GM18505 (cell line): ENCODE measurements around the gene RNF121.
A peak's percentile ranks its signal among the peaks of the same experiment; 100 is the strongest.

Source experiments
- ATAC-seq: cut with Tn5 transposase; IDR thresholded peaks from one replicate; pipeline ENCODE4 v1.9.1; 2021; ENCODE audit not compliant: unreplicated experiment
- POLR2A ChIP-seq: IDR thresholded peaks from 4 replicates; pipeline ENCODE4 v1.6.1; 2011; ENCODE audit warnings: borderline replicate concordance; ENCODE audit not compliant: insufficient read depth, insufficient read length; ENCODE audit errors: extremely low read depth

Gene RNF121

GRCh38 chr11:71948314-71949027 is 19.6 kb downstream of the RNF121 start:
- TF ChIP-seq POLR2A, result no peak
- no peak for ATAC-seq

DNA sequence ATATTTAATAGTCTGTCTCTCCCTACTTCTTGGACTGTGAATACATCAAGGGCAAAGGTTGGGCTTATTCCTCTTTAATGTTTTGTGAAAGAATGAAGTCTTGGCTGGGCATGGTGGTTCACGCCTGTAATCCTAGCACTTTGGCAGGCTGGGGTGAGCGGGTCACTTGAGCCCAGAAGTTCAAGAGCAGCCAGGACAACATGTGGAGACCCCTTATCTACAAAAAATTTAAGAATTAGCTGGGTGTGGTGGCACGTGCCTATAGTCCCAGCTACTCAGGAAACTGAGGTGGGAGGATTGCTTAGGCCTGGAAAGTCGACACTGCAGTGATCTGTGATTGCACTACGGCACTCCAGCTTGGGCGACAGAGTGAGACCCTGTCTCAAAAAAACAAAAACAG is 20.2 kb downstream of the RNF121 start:
- TF ChIP-seq POLR2A, result no peak
- no peak for ATAC-seq

DNA sequence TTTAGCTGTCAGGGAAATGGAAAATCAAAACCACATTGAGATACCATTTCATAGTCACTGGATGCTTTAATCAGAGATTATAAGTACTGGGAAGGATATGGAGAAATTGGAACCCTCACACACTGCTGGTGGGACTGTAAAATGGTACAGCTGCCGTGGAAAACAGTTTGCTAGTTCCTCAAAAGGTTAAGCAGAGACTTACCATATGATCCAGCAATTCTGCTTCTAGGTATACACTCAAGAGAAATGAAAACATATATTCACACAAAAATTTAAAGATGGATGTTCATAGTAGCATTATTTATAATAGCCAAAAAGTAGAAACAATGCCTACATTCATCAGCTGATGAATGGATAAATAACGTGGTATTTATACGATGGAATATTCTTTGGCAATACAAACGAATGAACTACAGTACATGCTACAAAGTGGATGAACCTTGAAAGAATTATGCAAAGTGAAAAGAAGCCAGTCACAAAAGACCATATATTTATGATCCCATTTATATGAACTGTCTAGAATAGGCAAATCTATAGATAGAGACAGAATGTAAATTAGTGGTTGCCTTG is 23.0 kb downstream of the RNF121 start:
- TF ChIP-seq POLR2A, result no peak
- ATAC-seq, result no peak

DNA sequence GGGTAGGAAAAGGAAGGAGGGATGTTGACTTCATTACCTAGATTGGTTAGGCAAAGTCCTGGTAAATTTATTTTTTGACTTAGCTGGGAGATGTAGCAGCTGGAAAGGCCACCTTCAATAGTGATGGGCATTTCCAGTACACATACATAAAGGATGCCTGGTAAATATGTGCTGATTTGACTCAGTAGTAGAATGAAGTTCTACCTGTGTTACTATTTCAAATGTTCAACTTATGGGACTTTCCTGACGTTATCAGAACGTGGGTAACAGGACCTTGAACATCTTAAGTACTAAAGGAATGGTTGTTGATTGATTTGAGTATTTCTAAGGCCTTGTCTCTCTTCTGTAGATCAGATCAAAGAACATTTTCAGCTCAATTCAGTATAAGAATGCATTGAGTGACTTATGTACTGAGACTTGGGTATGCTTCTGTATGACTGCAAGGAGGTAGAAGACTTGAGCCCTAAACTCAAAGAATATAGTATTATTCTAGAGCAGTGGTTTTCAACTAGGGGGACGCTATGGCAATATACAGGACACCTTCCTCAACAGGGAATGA is 27.1 kb downstream of the RNF121 start:
- no peak for TF ChIP-seq POLR2A
- ATAC-seq, result no peak

DNA sequence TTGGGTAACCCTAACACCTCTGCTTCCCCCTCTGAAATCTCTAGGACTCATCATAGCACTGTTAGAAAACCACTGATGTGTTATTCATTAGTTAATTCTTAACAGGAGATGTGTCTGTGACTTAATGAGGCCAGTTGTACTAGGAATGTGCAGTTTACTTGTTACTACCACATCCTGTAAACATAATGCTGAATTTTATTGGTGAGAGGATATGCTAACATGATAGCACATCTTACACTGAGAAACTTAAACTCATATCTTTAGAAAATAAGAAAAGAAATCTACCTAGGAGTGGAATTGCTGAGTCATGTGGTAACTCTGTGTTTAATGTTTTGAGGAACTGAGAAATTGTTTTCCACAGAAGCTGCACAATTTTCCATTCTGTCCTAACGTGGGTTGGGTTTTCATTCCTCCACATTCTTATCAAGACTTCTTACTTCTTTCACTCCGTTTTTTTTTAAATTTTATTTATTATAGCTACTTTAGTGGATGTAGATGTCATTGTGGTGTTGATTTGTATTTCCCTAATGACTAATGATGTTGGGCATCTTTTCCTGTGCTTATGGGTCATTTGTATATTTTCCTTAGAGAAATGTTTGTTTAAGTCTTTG is 33.7 kb downstream of the RNF121 start:
- no peak for ATAC-seq
- no peak for TF ChIP-seq POLR2A

DNA sequence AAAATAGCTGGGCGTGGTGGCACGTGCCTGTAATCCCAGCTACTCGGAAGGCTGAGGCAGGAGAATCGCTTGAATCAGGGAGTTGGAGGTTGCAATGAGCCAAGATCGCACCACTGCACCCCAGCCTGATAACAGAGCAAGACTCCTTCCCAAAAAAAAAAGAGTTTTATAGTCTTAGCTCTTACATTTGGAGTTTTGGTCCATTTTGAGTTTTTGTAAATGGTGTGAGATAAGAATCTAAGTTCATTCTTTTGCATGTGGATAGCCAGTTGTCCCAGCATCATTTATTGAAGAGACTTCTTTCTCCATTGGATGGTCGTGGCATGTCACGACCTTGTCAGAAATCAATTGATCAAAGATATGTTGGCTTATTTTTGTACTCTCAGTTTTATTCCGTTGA is 34.6 kb downstream of the RNF121 start:
- ATAC-seq, result no peak
- TF ChIP-seq POLR2A, result no peak

DNA sequence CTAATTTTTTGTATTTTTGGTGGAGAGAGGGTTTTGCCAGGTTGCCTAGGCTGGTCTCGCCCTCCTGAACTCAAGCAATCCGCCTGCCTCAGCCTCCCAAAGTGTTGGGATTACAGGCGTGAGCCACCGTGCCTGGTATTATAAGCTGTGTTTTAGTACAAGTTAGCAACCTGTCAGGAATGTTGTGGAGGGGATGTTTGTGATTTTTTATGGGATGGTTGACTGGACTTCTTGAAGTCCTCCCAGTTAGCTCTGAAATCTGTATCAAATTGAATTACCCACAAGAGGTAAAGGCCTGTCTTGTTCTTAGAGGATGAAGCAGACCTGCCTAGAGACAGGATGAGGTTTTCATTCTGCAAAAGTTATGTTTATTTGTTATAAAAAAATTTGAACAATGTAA is 35.8 kb downstream of the RNF121 start:
- no peak for TF ChIP-seq POLR2A
- ATAC-seq, result no peak

GRCh38 chr11:71971680-71972079 is 42.8 kb downstream of the RNF121 start:
- TF ChIP-seq POLR2A, result no peak
- ATAC-seq, result no peak

DNA sequence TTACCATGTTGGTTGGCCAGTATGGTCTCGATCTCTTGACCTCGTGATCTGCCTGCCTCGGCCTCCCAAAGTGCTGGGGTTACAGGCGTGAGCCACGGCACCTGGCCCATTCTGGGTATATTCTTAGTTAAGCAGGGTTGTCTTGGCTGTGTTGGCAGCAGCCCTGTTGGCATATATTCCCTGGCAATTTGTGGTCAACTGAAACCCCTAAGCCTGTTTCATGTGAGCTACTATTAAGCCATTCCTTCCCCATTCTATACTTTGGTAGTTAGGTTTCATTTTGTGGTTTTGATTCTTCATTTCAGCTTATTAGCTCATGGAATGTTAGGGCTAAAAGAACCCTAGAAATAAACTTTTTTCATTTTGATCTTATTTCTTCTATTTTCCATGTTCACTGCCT is 47.7 kb downstream of the RNF121 start:
- TF ChIP-seq POLR2A, result no peak
- no peak for ATAC-seq

DNA sequence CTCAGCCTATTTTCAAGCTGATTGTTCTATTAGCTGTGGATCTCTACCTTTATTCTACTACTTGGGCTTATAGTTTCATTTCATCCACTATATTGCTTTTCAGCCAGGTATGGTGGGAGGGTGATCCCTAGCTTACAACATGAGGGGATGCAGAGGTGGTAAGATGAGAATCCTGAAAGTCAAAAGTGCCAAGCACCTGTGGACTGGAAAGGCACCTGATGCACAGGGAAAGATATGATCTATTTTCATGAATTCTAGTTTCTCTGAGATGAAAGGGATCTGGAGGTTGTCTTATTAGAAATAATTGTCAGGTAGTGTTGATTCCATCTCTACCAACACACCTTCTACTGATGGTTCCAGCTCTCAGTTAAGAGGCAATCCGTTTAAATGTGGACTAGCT is 48.2 kb downstream of the RNF121 start:
- TF ChIP-seq POLR2A, result no peak
- no peak for ATAC-seq

GRCh38 chr11:71977743-71978418 is 49.0 kb downstream of the RNF121 start:
- peak; percentile 64 for ATAC-seq
- TF ChIP-seq POLR2A, result no peak

DNA sequence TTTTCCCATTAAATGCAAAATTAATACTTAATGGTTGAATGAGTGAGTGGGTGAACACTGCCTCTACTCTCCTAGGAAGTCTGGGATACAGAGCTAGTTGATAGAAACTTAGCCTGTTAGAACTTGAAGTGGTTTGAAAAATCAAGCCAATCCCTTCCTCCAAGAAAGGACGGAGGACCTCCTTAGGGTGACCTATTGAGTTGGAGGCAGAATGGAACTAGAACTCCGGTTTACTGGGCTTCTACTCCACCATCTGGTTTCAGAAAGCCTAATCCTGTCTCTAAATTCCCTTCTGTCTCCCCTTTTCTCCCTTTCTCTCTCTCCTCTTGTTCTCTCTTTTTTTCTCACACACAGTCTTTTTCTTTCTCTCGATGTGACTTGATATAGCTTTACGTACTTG is 50.2 kb downstream of the RNF121 start:
- no peak for ATAC-seq
- TF ChIP-seq POLR2A, result no peak

DNA sequence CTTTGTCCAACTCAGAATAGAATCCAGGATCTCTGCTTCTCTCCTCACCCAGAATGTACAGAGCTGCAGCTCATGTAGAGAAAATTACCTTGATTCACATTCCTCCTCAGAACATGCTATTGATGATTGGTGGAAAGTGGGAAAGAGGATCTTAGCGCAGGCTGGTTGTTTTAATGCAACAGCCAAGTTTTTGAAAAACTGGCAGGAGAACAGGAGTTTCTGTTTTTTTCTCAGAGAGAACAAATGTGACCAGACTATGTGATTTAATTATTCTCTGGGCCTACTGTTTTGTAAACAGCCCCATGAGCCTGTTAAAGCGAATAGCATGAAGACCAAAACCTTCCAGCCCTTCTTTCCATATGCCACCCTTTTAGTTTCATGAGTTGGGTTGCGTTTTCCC is 50.8 kb downstream of the RNF121 start:
- ATAC-seq, result no peak
- TF ChIP-seq POLR2A, result no peak
